Right lobe of liver (tissue), 6 donors: ENCODE data around the gene BOLA3. TPM values are rescaled to one million over a fixed set of nuclear protein-coding genes. Genes with fewer than 3 reads are reported as not detected.

Experiments
- ATAC-seq, 4 donors: fragments of 200-7000 bp; cut with Tn5 transposase; one replicate each; pipeline ENCODE4 v1.9.1; 2020; ENCODE audit warnings: mild to moderate bottlenecking in 4 of 4, moderate library complexity in 4 of 4
- DNase-seq, 3 donors: peaks; one replicate each; pipeline ENCODE4 v3.0.0-alpha.2; 2020
- H3K27ac ChIP-seq, 3 donors: fragments of 200-600 bp; one replicate each; pipeline ENCODE4 v1.8.0; 2022
- H3K27me3 ChIP-seq, 2 donors: fragments of 200-600 bp; one replicate each; pipeline ENCODE4 v1.8.0; 2022
- H3K36me3 ChIP-seq, 4 donors: fragments of 200-600 bp; sonication (generic) in 1 of 4; one replicate each; pipeline versions ENCODE4 v1.5.1 to v1.8.0; 2017 to 2022; ENCODE audit warnings: control low read depth in 1 of 4
- H3K4me1 ChIP-seq, 4 donors: fragments of 200-600 bp; sonication (generic) in 1 of 4; one replicate each; pipeline versions ENCODE4 v1.5.1 to v1.8.0; 2017 to 2022; ENCODE audit warnings: control low read depth in 1 of 4
- H3K4me3 ChIP-seq, 3 donors: fragments of 200-600 bp; one replicate each; pipeline ENCODE4 v1.8.0; 2022
- H3K9me3 ChIP-seq, 4 donors: fragments of 200-600 bp; sonication (generic) in 1 of 4; one replicate each; pipeline versions ENCODE4 v1.5.1 to v1.8.0; 2017 to 2022; ENCODE audit warnings: control low read depth in 1 of 4
- CTCF ChIP-seq, 4 donors: fragments of 200-600 bp in 3 of 4; fragments of 450-650 bp in 1 of 4; IDR thresholded peaks; one replicate each; pipeline versions ENCODE4 v1.5.1 to v1.8.0; 2016 to 2022; ENCODE audit warnings: antibody characterized with exemption in 4 of 4, mild to moderate bottlenecking in 2 of 4
- POLR2A ChIP-seq: fragments of 450-650 bp; IDR thresholded peaks from one replicate; pipeline ENCODE4 v1.6.1; 2017; ENCODE audit warnings: antibody characterized with exemption, mild to moderate bottlenecking
- WGBS: methylation state at CpG from one replicate; pipeline ENCODE4 v1.1.6; 2018; ENCODE audit warnings: low coverage, low lambda C conversion rate; ENCODE audit not compliant: insufficient coverage; ENCODE audit errors: missing lambda C conversion rate; 5-methylcytosine and 5-hydroxymethylcytosine counted together
- intact Hi-C, 2 donors: fragments of 100-400 bp; cut with DNase I; formaldehyde crosslinking; loops; one replicate each; pipeline versions ENCODE4 v1.11.2 to v1.14.1; 2022
- total RNA-seq, 6 experiments: library from RNA; depleted of rRNA in 2 of 6; stranded (reverse); fragments of >200 nt in 2 of 6; fragmentation: NEBNext Ultra II Directional in 3 of 6; extraction: Animal tissue kit (Norgen Biotek cat#: 25700) in 3 of 6; gene quantifications; one replicate each; pipeline versions ENCODE4 v1.1.0 to v1.2.4, GENCODE V29; 2016 to 2023
- donor health status: DM: no; HTN: yes; CAD: no.
- donor health status: DM: no; HTN: no; CAD: no.
- donor health status: DM: no; HTN: no; CAD: no.
- donor health status: DM: no; HTN: yes; CAD: no.
- donor health status: DM: no; HTN: yes; CAD: no.

BOLA3 gene
- total RNA-seq, 6 experiments from 2014 or later: 14.6 to 58.6 (median 16.0) TPM

- no peaks in the 10 kb centered on the region for H3K4me1 ChIP-seq
- DNase-seq (no peak), ATAC-seq (no peak)
- H3K4me3 ChIP-seq: no peak overlapping the region
- no peak for TF ChIP-seq CTCF (IDR thresholded peaks at IDR 0.05)
- TF ChIP-seq POLR2A: no peak
- H3K27me3 ChIP-seq: no peaks in the 10 kb centered on the region
- 100% methylated on average over 1 of the region's 16 CpGs for WGBS
- peaks cover 0 to 53% (median 15%) of the 10 kb centered on the region in 4 donors for H3K36me3 ChIP-seq
- intact Hi-C loops: no loop called here
- H3K27ac ChIP-seq: no peak overlapping the region
- H3K9me3 ChIP-seq: no peaks in the 10 kb centered on the region
Observed at GRCh38 chr2:74087696-74088095, 60.0 kb downstream of the BOLA3 start.

- Histone ChIP-seq H3K27me3 (no peaks in the 10 kb centered on the region), H3K4me3 (no peak overlapping the region), H3K4me1 (no peaks in the 10 kb centered on the region), H3K9me3 (no peaks in the 10 kb centered on the region), H3K36me3 (peaks cover 0 to 53% (median 14%) of the 10 kb centered on the region in 4 donors), H3K27ac (no peak overlapping the region)
- DNase-seq: no peak
- 91% methylated on average over 4 of the region's 6 CpGs for WGBS
- no peak for ATAC-seq
- TF ChIP-seq CTCF (IDR thresholded peaks at IDR 0.05) (no peak), POLR2A (no peak)
- intact Hi-C loops: no loop called here
Observed at GRCh38 chr2:74086021-74086420, 61.7 kb downstream of the BOLA3 start.

Other genes with a start within 250 kb of the BOLA3 start
- gene DGUOK, start 221.0 kb downstream of the BOLA3 start, total RNA-seq: 10 to 100 TPM; 16.6 to 33.1 (median 22.6) TPM
- 1 to 10 TPM; 3.7 to 6.8 (median 5.1) TPM for gene TET3, start 163.0 kb downstream of the BOLA3 start, total RNA-seq
- gene MOB1A, start 31.0 kb upstream of the BOLA3 start, total RNA-seq: 10 to 100 TPM; 29.8 to 48.0 (median 32.9) TPM
- 1 to 10 TPM in 5 of 6 experiments, under 1 TPM in 1; 0.31 to 7.4 (median 2.0) TPM for gene MTHFD2, start 50.7 kb upstream of the BOLA3 start, total RNA-seq
- 1 to 10 TPM in 2 of 6 experiments, under 1 TPM in 4; 0.12 to 1.2 (median 0.68) TPM for gene SLC4A5, start 195.5 kb upstream of the BOLA3 start, total RNA-seq
- 10 to 100 TPM; 33.7 to 47.9 (median 37.3) TPM for gene DCTN1, start 232.4 kb upstream of the BOLA3 start, total RNA-seq